GM21526 (cell line): ENCODE data around the gene NEK1.
"Not testable (repeated sequence)": the region's sequence is repeated elsewhere in the genome, so short reads cannot be mapped to it uniquely, and the experiment has no call there.

Source experiments
- ATAC-seq: cut with Tn5 transposase; IDR thresholded peaks from one replicate; pipeline ENCODE4 v1.9.1; 2021; ENCODE audit warnings: moderate library complexity; ENCODE audit not compliant: unreplicated experiment, low FRiP score

Gene NEK1

GRCh38 chr4:169603312-169603711 is 9.1 kb downstream of the NEK1 start:
- ATAC-seq: no peak

GRCh38 chr4:169601016-169601771 is 11.2 kb downstream of the NEK1 start:
- no peak for ATAC-seq

GRCh38 chr4:169594560-169595195 is 17.7 kb downstream of the NEK1 start:
- no peak for ATAC-seq

GRCh38 chr4:169593050-169593560 is 19.3 kb downstream of the NEK1 start:
- ATAC-seq: no peak

- ATAC-seq: no peak
These were observed 28.8 kb downstream of the NEK1 start for GRCh38 chr4:169583563-169583962.

- ATAC-seq: peak; percentile 9
These were observed 29.7 kb downstream of the NEK1 start for GRCh38 chr4:169582706-169583105.

- ATAC-seq: peak; percentile 86
These were observed 30.2 kb downstream of the NEK1 start for GRCh38 chr4:169582203-169582602.

GRCh38 chr4:169573889-169574288 is 38.5 kb downstream of the NEK1 start:
- ATAC-seq: no peak

- no peak for ATAC-seq
These were observed 40.9 kb downstream of the NEK1 start for GRCh38 chr4:169571435-169571834.

- ATAC-seq: not testable (repeated sequence)
These were observed 41.4 kb downstream of the NEK1 start for GRCh38 chr4:169571012-169571411.

- not testable (repeated sequence) for ATAC-seq
These were observed 42.1 kb downstream of the NEK1 start for GRCh38 chr4:169570266-169570665.

- ATAC-seq: not testable (repeated sequence)
These were observed 43.2 kb downstream of the NEK1 start for GRCh38 chr4:169569188-169569587.

GRCh38 chr4:169567916-169568315 is 44.5 kb downstream of the NEK1 start:
- ATAC-seq: no peak

GRCh38 chr4:169566021-169566818 is 46.2 kb downstream of the NEK1 start:
- no peak for ATAC-seq

- no peak for ATAC-seq
These were observed 46.8 kb downstream of the NEK1 start for GRCh38 chr4:169565606-169566005.

- no peak for ATAC-seq
These were observed 55.2 kb downstream of the NEK1 start for GRCh38 chr4:169557061-169557636.

GRCh38 chr4:169546548-169546947 is 65.8 kb downstream of the NEK1 start:
- not testable (repeated sequence) for ATAC-seq

- ATAC-seq: no peak
These were observed 71.6 kb downstream of the NEK1 start for GRCh38 chr4:169540774-169541173.

GRCh38 chr4:169530048-169530447 is 82.3 kb downstream of the NEK1 start:
- ATAC-seq: no peak

- ATAC-seq: no peak
These were observed 88.6 kb downstream of the NEK1 start for GRCh38 chr4:169523796-169524195.

GRCh38 chr4:169510617-169511016 is 101.8 kb downstream of the NEK1 start:
- no peak for ATAC-seq
